Caco-2 (cell line): ENCODE measurements around the gene PTPRG. TPM values are rescaled to one million over a fixed set of nuclear protein-coding genes. Genes with fewer than 3 reads are reported as not detected.

Experiments used
- BruUV-seq: library from RNA; stranded (reverse); fragments of 400-500 nt; replicated peaks from 2 replicates; lab custom pipeline; 2021; lab: Mats Ljungman, UMichigan
- CTCF ChIA-PET: fragments of 300-600 bp; sonication (Branson Sonifier 250); formaldehyde crosslinking; loops from one replicate; lab custom pipeline; 2022; ENCODE audit warnings: antibody characterized with exemption; lab: Charles Lee
- POLR2A ChIA-PET: fragments of 300-600 bp; sonication (Branson Sonifier 250); formaldehyde crosslinking; loops from one replicate; lab custom pipeline; 2022; ENCODE audit warnings: antibody characterized with exemption; lab: Charles Lee
- DNase-seq, 2 experiments: peaks; one replicate each; pipeline versions ENCODE4 v3.0.0 to v3.0.0-alpha.2; 2020 to 2022
- H3K27me3 ChIP-seq: replicated peaks from 2 replicates; pipeline ENCODE4 v1.6.0; 2011; ENCODE audit warnings: low read length; ENCODE audit not compliant: control insufficient read depth, insufficient read depth
- H3K36me3 ChIP-seq: 2 replicates; pipeline ENCODE4 v1.5.1; 2011; ENCODE audit warnings: low read length; ENCODE audit not compliant: control insufficient read depth, insufficient read depth
- H3K4me1 ChIP-seq: fragments of 250-450 bp; sonication (Bioruptor Pico); 2 replicates; pipeline ENCODE4 v1.5.1; 2020; ENCODE audit warnings: mild to moderate bottlenecking
- H3K4me3 ChIP-seq: 2 replicates; pipeline ENCODE4 v1.5.1; 2011; ENCODE audit warnings: low read depth, mild to moderate bottlenecking, control low read depth, low read length
- H3K9me3 ChIP-seq: fragments of 250-450 bp; sonication (Bioruptor Pico); 2 replicates; pipeline ENCODE4 v1.5.1; 2020; ENCODE audit warnings: mild to moderate bottlenecking, moderate library complexity
- H3K27ac Mint-ChIP-seq: one replicate; pipeline ENCODE4 v1.8.0; 2022; ENCODE audit warnings: mixed read lengths; ENCODE audit not compliant: unreplicated experiment
- H3K27me3 Mint-ChIP-seq: one replicate; pipeline ENCODE4 v1.8.0; 2022; ENCODE audit warnings: mixed read lengths; ENCODE audit not compliant: insufficient read depth, unreplicated experiment
- H3K36me3 Mint-ChIP-seq: one replicate; pipeline ENCODE4 v1.8.0; 2022; ENCODE audit warnings: mild to moderate bottlenecking, mixed read lengths; ENCODE audit not compliant: insufficient read depth, unreplicated experiment
- H3K4me1 Mint-ChIP-seq: one replicate; pipeline ENCODE4 v1.8.0; 2022; ENCODE audit warnings: low read depth, mixed read lengths; ENCODE audit not compliant: unreplicated experiment
- H3K4me3 Mint-ChIP-seq: one replicate; pipeline ENCODE4 v1.8.0; 2022; ENCODE audit warnings: mild to moderate bottlenecking, moderate library complexity, mixed read lengths; ENCODE audit not compliant: unreplicated experiment
- H3K9me3 Mint-ChIP-seq: one replicate; pipeline ENCODE4 v1.8.0; 2022; ENCODE audit warnings: mixed read lengths; ENCODE audit not compliant: unreplicated experiment
- intact Hi-C: fragments of 100-400 bp; cut with micrococcal nuclease; formaldehyde crosslinking; loops from one replicate; pipeline ENCODE4 v1.10.0; 2022; ENCODE audit not compliant: unreplicated experiment
- total RNA-seq: library from RNA; stranded (reverse); gene quantifications from 2 replicates; pipeline ENCODE4 v1.2.3, GENCODE V29; 2022
- TF ChIP-seq, protein P1 (sequence below), 2 experiments: fragments of 200-600 bp in 1 of 2; IDR thresholded peaks; 1 replicate in 1 of 2; 2 replicates in 1 of 2; pipeline versions ENCODE4 v1.5.1 to v1.8.0; 2011 to 2022; ENCODE audit warnings: antibody characterized with exemption in 1 of 2, control low read depth in 1 of 2, inconsistent platforms in 1 of 2, low read depth in 1 of 2, low read length in 1 of 2, mild to moderate bottlenecking in 1 of 2, moderate library complexity in 1 of 2; ENCODE audit not compliant: insufficient read depth in 1 of 2, severe bottlenecking in 1 of 2, unreplicated experiment in 1 of 2

PTPRG gene
- total RNA-seq, 1 experiment from 2014 or later = 46.4 TPM

GRCh38 chr3:61625429-61625828 lies 64.1 kb downstream of the PTPRG start:
- intact Hi-C loops = no loop called here
- Histone ChIP-seq H3K4me3 (no peak overlapping the region), H3K4me1 (peaks cover 37% of the 10 kb centered on the region), H3K36me3 (no peaks in the 10 kb centered on the region; the same call in 1 of the 2 replicates), H3K27me3 (no peaks in the 10 kb centered on the region), H3K9me3 (no peaks in the 10 kb centered on the region)
- H3K27ac Mint-ChIP-seq = no peak overlapping the region
- ChIA-PET CTCF (no interaction called here), POLR2A (no interaction called here)
- H3K4me1 Mint-ChIP-seq = peaks cover 39% of the 10 kb centered on the region
- no TSS peak for BruUV-seq
- H3K9me3 Mint-ChIP-seq = no peaks in the 10 kb centered on the region
- DNase-seq = no peak
- TF ChIP-seq, protein P1, sequence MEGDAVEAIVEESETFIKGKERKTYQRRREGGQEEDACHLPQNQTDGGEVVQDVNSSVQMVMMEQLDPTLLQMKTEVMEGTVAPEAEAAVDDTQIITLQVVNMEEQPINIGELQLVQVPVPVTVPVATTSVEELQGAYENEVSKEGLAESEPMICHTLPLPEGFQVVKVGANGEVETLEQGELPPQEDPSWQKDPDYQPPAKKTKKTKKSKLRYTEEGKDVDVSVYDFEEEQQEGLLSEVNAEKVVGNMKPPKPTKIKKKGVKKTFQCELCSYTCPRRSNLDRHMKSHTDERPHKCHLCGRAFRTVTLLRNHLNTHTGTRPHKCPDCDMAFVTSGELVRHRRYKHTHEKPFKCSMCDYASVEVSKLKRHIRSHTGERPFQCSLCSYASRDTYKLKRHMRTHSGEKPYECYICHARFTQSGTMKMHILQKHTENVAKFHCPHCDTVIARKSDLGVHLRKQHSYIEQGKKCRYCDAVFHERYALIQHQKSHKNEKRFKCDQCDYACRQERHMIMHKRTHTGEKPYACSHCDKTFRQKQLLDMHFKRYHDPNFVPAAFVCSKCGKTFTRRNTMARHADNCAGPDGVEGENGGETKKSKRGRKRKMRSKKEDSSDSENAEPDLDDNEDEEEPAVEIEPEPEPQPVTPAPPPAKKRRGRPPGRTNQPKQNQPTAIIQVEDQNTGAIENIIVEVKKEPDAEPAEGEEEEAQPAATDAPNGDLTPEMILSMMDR (IDR thresholded peaks at IDR 0.05; ENCODE audit: insufficient read depth in 1 of 2, low read depth in 1 of 2, low read length in 1 of 2, severe bottlenecking in 1 of 2, unreplicated experiment in 1 of 2) = no peak
- H3K27me3 Mint-ChIP-seq = no peaks in the 10 kb centered on the region
- H3K4me3 Mint-ChIP-seq = no peak overlapping the region
- H3K36me3 Mint-ChIP-seq = peaks cover 6% of the 10 kb centered on the region

DNA sequence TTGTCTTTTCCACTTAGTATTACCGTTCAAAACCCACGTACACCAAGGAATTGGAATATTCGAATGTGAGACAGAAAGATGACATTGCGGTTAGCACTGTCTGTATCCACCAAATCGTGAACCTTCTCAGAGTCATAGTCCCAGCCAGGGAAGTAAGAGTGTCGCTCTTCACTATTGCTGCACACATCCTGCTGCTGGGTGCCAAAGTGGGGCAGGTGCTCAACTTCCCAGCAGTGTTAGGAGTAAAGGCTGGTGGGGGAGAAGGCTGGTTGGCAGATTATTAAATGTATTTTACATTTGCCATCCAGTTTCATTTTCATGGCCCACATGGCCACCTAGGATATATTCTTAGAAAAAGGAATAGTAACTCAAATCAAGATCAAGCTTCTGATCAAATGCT lies 65.1 kb downstream of the PTPRG start:
- Mint-ChIP-seq H3K4me3 (no peak overlapping the region), H3K27me3 (no peaks in the 10 kb centered on the region), H3K36me3 (peaks cover 6% of the 10 kb centered on the region), H3K4me1 (peaks cover 41% of the 10 kb centered on the region), H3K27ac (peak overlapping the region; percentile 84), H3K9me3 (no peaks in the 10 kb centered on the region)
- ChIA-PET CTCF (no interaction called here), POLR2A (no interaction called here)
- Histone ChIP-seq H3K36me3 (no peaks in the 10 kb centered on the region; the same call in 1 of the 2 replicates), H3K27me3 (no peaks in the 10 kb centered on the region), H3K4me1 (peaks cover 38% of the 10 kb centered on the region), H3K4me3 (no peak overlapping the region), H3K9me3 (no peaks in the 10 kb centered on the region)
- intact Hi-C loops = loop anchor here (2.0 kb wide), 1 partner anchor 66 kb away; the partner anchor contains the start of gene PTPRG
- TF ChIP-seq, protein P1 (IDR thresholded peaks at IDR 0.05; ENCODE audit: insufficient read depth in 1 of 2, low read depth in 1 of 2, low read length in 1 of 2, severe bottlenecking in 1 of 2, unreplicated experiment in 1 of 2) = no peak
- BruUV-seq = no TSS peak
- DNase-seq = no peak

DNA sequence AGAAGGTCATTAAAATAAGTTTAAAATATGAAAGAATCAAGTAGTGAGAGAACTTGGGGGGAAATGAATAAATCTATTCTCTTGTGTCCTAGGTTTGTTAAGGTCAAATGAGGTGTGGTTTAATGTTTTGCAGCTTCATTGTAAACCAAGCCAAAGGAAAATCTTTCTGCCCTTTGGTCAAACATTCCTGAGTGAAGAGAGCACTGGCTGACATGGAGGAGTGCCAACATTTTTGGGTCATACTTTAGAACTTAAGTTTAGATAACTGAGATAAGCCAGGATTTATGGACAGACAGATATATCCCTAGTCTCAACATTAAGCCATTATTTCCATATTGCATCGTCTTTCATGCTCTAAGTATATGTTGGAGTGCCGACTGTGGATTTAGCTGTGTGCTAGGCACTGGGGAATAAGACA lies 66.4 kb downstream of the PTPRG start:
- Mint-ChIP-seq H3K4me3 (no peak overlapping the region), H3K9me3 (no peaks in the 10 kb centered on the region), H3K4me1 (peaks cover 41% of the 10 kb centered on the region), H3K27me3 (no peaks in the 10 kb centered on the region), H3K36me3 (peaks cover 5% of the 10 kb centered on the region), H3K27ac (peak overlapping the region; percentile 84)
- DNase-seq = peak; percentile 53 to 63
- intact Hi-C loops = loop anchor here (1.0 to 2.0 kb wide), 2 partner anchors 15 to 67 kb away; partner anchors contain the start of gene PTPRG
- Histone ChIP-seq H3K9me3 (no peaks in the 10 kb centered on the region), H3K4me3 (no peak overlapping the region), H3K36me3 (no peaks in the 10 kb centered on the region; the same call in 1 of the 2 replicates), H3K27me3 (no peaks in the 10 kb centered on the region), H3K4me1 (peaks cover 38% of the 10 kb centered on the region)
- TF ChIP-seq, protein P1 (IDR thresholded peaks at IDR 0.05; ENCODE audit: insufficient read depth in 1 of 2, low read depth in 1 of 2, low read length in 1 of 2, severe bottlenecking in 1 of 2, unreplicated experiment in 1 of 2) = no peak
- BruUV-seq = no TSS peak
- POLR2A ChIA-PET = no interaction called here
- CTCF ChIA-PET = no interaction called here
